HepG2 (cell line): ENCODE results near the gene NDST1. TPM values are rescaled to one million over a fixed set of nuclear protein-coding genes. Genes with fewer than 3 reads are reported as not detected.
A peak's percentile ranks its signal among the peaks of the same experiment; 100 is the strongest.

Source experiments
- ASH2L ChIP-seq: fragments of 300-600, 200-600 bp; sonication (generic); IDR thresholded peaks from 2 replicates; pipeline ENCODE4 v1.7.0; 2017; ENCODE audit warnings: low read depth, mild to moderate bottlenecking, moderate library complexity, mixed read lengths, low read length; ENCODE audit not compliant: insufficient read length
- ATF5 ChIP-seq: sonication (generic); formaldehyde crosslinking; IDR thresholded peaks from 2 replicates; pipeline ENCODE4 v1.4.0; 2020; ENCODE audit warnings: mild to moderate bottlenecking, low read depth, missing genetic modification reagents
- BCLAF1 ChIP-seq: fragments of 450-650 bp; IDR thresholded peaks from 2 replicates; pipeline ENCODE4 v1.6.1; 2017; ENCODE audit warnings: mild to moderate bottlenecking
- CSRNP2 ChIP-seq: sonication (generic); formaldehyde crosslinking; conservative IDR thresholded peaks from 2 replicates; pipeline ENCODE4 v1.8.0; 2022; ENCODE audit warnings: low read depth, missing genetic modification reagents
- EP300 ChIP-seq, 3 experiments: sonication (generic) in 1 of 3; formaldehyde crosslinking in 1 of 3; IDR thresholded peaks; 2 replicates each; pipeline versions ENCODE4 v1.5.1 to v1.6.1; 2011 to 2020; ENCODE audit warnings: low read depth in 2 of 3, low read length in 2 of 3, borderline replicate concordance in 1 of 3, improper control_type of control experiment in 1 of 3, mild to moderate bottlenecking in 1 of 3, missing genetic modification reagents in 1 of 3, moderate library complexity in 1 of 3
- HINFP ChIP-seq: sonication (generic); formaldehyde crosslinking; IDR thresholded peaks from 2 replicates; pipeline ENCODE4 v1.4.0; 2020; ENCODE audit warnings: low read depth, mild to moderate bottlenecking, missing genetic modification reagents
- HNRNPL ChIP-seq: fragments of 200-400 bp; formaldehyde crosslinking; IDR thresholded peaks from 2 replicates; pipeline ENCODE4 v1.6.1; 2017; ENCODE audit warnings: mild to moderate bottlenecking, low read depth, low read length
- KDM4B ChIP-seq: sonication (generic); formaldehyde crosslinking; IDR thresholded peaks from 2 replicates; pipeline ENCODE4 v1.4.0; 2020; ENCODE audit warnings: missing genetic modification reagents
- MED1 ChIP-seq: sonication (generic); formaldehyde crosslinking; IDR thresholded peaks from 2 replicates; pipeline ENCODE4 v1.4.0; 2020; ENCODE audit warnings: missing genetic modification reagents
- NR3C1 ChIP-seq: sonication (generic); formaldehyde crosslinking; IDR thresholded peaks from 2 replicates; pipeline ENCODE4 v1.4.0; 2020; ENCODE audit warnings: missing genetic modification reagents
- SOX5 ChIP-seq: IDR thresholded peaks from 2 replicates; pipeline ENCODE4 v1.6.1; 2016; ENCODE audit warnings: borderline replicate concordance
- SRF ChIP-seq: IDR thresholded peaks from 2 replicates; pipeline ENCODE4 v1.6.1; 2011; ENCODE audit warnings: mild to moderate bottlenecking, low read depth, low read length, moderate library complexity
- TCF7L2 ChIP-seq: IDR thresholded peaks from 2 replicates; pipeline ENCODE4 v1.6.1; 2011; ENCODE audit warnings: mild to moderate bottlenecking, low read depth, low read length, moderate library complexity
- XRCC5 ChIP-seq: fragments of 200-400 bp; formaldehyde crosslinking; optimal IDR thresholded peaks from 2 replicates; pipeline ENCODE3; 2017; ENCODE audit warnings: mild to moderate bottlenecking, low read length
- ZKSCAN1 ChIP-seq: fragments of 150-350 bp; IDR thresholded peaks from 2 replicates; pipeline ENCODE4 v1.6.1; 2014; ENCODE audit warnings: low read length
- ZKSCAN8 ChIP-seq: IDR thresholded peaks from 2 replicates; pipeline ENCODE4 v1.6.1; 2016; ENCODE audit warnings: borderline replicate concordance, missing genetic modification reagents, missing compliant biosample characterization
- ZNF274 ChIP-seq: sonication (generic); formaldehyde crosslinking; IDR thresholded peaks from 2 replicates; pipeline ENCODE4 v1.5.1; 2020; ENCODE audit warnings: mild to moderate bottlenecking, missing genetic modification reagents
- ZNF501 ChIP-seq: sonication (generic); formaldehyde crosslinking; IDR thresholded peaks from 2 replicates; pipeline ENCODE4 v1.5.1; 2020; ENCODE audit warnings: mild to moderate bottlenecking, moderate library complexity, missing genetic modification reagents
- ZNF687 ChIP-seq: sonication (generic); formaldehyde crosslinking; IDR thresholded peaks from 2 replicates; pipeline ENCODE4 v1.5.1; 2020; ENCODE audit warnings: mild to moderate bottlenecking, missing genetic modification reagents, moderate library complexity
- ZNF761 ChIP-seq: sonication (generic); formaldehyde crosslinking; conservative IDR thresholded peaks from 2 replicates; pipeline ENCODE4 v1.4.0; 2020; ENCODE audit warnings: mild to moderate bottlenecking, missing genetic modification reagents
- polyA plus RNA-seq, 8 experiments: library from polyadenylated mRNA; depleted of rRNA in 3 of 8; stranded (reverse) in 7 of 8; unstranded in 1 of 8; fragments of >200 nt; fragmentation: Illumina TruSeq in 4 of 8; extraction: Trizol in 4 of 8; gene quantifications; 2 replicates each; pipeline versions ENCODE4 v1.2.1 to v1.2.3, GENCODE V29; 2011 to 2016; ENCODE audit warnings: low read depth in 4 of 8, missing spikeins in 1 of 8, mixed read lengths in 1 of 8; ENCODE audit not compliant: insufficient read depth in 1 of 8
- total RNA-seq, 5 experiments: library from RNA; depleted of rRNA; stranded (reverse); fragments of >200 nt; fragmentation: Illumina TruSeq; extraction: Trizol; gene quantifications; 2 replicates each; pipeline ENCODE4 v1.2.3, GENCODE V29; 2016; ENCODE audit warnings: low read depth in 1 of 5

NDST1 gene
- total and polyA plus RNA-seq, 2 of the 13 experiments (the other 11 are each of a cell fraction or from before 2014, with no cell fraction given) = 23.8 to 26.2 TPM

GRCh38 chr5:150514708-150515211 lies 6.8 kb downstream of the NDST1 start (continued):
- TF ChIP-seq BCLAF1 (no peak), KDM4B (CRISPR knock-in tag) (no peak), XRCC5 (no peak), NR3C1 (CRISPR knock-in tag) (no peak), ZNF687 (CRISPR knock-in tag) (peak; percentile 80), TCF7L2 (no peak), CSRNP2 (CRISPR knock-in tag) (no peak), HINFP (no peak), ZNF274 (CRISPR knock-in tag) (no peak), EP300 (IDR thresholded peaks at IDR 0.05; ENCODE audit: low read depth in 2 of 2, low read length in 2 of 2) (no peak), EP300 (CRISPR knock-in tag; IDR thresholded peaks at IDR 0.05; ENCODE audit: borderline replicate concordance) (no peak), ASH2L (no peak), SRF (no peak), MED1 (CRISPR knock-in tag) (no peak), ZNF501 (no peak), HNRNPL (0 out of 2 replicates have a peak, but pooled peaks have one; percentile 53), ZKSCAN1 (no peak), ATF5 (CRISPR knock-in tag) (no peak), ZKSCAN8 (CRISPR knock-in tag) (no peak), SOX5 (CRISPR knock-in tag) (no peak), ZNF761 (CRISPR knock-in tag) (no peak)
